Fibroblast of pulmonary artery (primary cell): ENCODE results near the gene ZFP62.

Source experiments
- DNase-seq: peaks from one replicate; pipeline ENCODE4 v3.0.0-alpha.2; 2010; ENCODE audit warnings: low read depth
- H3K4me3 ChIP-seq: replicated peaks from 2 replicates; pipeline ENCODE4 v1.5.1; 2011; ENCODE audit warnings: low read depth, mild to moderate bottlenecking, control low read depth, low read length, moderate library complexity
- TF ChIP-seq, protein P1 (sequence below): IDR thresholded peaks from 2 replicates; pipeline ENCODE4 v1.5.1; 2011; ENCODE audit warnings: mild to moderate bottlenecking, control low read depth, low read length, inconsistent platforms; ENCODE audit errors: missing control alignments

Gene ZFP62

DNA sequence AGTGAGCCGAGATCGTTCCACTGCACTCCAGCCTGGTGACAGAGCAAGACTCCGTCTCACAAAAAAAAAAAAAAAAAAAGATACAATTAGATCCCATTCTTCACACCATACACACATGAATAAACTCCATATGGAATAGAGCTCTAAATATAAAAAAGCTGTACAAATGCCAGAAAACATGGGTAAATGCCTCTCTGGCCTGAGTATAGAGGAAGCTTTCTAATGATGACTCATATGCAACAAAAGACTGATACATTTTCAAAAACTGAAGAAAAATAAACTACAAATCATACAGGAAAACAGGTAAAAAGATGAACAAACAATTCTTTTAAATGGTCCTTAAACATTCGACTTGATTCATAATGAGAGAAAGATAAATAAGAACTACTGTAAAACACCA lies 8.6 kb downstream of the ZFP62 start:
- TF ChIP-seq, protein P1, sequence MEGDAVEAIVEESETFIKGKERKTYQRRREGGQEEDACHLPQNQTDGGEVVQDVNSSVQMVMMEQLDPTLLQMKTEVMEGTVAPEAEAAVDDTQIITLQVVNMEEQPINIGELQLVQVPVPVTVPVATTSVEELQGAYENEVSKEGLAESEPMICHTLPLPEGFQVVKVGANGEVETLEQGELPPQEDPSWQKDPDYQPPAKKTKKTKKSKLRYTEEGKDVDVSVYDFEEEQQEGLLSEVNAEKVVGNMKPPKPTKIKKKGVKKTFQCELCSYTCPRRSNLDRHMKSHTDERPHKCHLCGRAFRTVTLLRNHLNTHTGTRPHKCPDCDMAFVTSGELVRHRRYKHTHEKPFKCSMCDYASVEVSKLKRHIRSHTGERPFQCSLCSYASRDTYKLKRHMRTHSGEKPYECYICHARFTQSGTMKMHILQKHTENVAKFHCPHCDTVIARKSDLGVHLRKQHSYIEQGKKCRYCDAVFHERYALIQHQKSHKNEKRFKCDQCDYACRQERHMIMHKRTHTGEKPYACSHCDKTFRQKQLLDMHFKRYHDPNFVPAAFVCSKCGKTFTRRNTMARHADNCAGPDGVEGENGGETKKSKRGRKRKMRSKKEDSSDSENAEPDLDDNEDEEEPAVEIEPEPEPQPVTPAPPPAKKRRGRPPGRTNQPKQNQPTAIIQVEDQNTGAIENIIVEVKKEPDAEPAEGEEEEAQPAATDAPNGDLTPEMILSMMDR, result no peak
- peak; percentile 32 for DNase-seq
- H3K4me3 ChIP-seq, result no peak overlapping the region

DNA sequence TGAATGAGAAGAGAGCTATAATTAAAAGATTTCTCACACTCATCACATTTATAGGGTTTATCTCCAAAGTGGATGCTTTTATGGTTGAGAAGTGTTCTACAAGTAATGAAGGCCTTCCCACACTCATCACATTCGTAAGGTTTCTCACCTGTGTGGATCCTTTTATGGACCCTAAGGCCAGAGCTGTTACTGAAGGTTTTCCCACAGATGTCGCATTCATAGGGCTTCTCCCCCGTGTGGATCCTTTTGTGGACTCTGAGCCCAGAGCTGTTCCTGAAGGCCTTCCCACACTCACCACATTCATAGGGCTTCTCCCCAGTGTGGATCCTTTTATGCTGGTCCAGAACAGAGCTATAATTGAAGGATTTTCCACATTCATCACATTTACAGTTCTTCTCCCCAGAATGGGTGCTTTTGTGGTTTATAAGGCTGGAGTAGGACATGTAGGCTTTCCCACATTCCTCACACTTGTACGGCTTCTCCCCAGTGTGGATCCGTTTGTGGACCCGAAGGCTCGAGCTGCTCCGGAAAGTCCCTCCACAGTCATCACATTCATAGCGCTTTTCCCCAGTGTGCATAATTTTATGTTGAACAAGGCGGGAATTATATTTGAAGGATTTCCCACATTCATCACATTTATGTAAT lies 10.5 kb downstream of the ZFP62 start:
- TF ChIP-seq, protein P1, result no peak
- no peak for DNase-seq
- no peak overlapping the region for H3K4me3 ChIP-seq

DNA sequence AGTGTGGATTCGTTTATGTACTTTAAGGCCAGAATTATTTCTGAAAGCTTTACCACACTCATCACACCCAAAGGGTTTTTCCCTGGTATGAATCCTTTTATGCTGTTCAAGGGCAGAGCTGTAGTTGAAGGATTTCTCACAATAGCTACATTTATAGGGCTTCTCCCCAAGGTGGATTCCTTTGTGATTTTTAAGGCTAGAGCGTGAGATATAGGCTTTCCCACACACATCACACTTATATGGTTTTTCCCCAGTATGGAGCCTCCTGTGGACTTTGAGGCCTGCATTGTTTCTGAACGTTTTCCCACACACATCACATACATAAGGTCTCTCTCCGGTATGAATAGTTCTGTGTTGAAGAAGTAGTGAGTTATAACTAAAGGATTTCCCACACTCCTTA lies 11.2 kb downstream of the ZFP62 start:
- no peak for DNase-seq
- TF ChIP-seq, protein P1, result no peak
- no peak overlapping the region for H3K4me3 ChIP-seq

DNA sequence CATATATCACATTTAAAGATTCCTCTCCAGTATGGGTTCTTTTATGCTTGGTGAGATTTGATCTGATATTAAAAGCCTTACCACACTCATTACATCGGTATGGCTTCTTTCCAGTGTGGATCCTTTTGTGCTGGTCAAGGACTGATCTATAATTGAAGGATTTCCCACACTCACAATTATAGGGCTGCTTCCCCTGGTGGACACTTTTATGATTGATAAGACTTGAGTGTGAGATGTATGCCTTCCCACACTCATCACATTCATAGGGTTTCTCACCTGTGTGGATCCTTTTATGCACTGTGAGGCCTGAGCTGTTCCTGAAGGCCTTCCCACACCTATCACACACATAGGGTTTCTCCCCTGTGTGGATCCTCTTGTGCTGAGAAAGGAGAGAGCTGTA lies 12.2 kb downstream of the ZFP62 start:
- TF ChIP-seq, protein P1, result no peak
- DNase-seq, result no peak
- H3K4me3 ChIP-seq, result no peak overlapping the region

DNA sequence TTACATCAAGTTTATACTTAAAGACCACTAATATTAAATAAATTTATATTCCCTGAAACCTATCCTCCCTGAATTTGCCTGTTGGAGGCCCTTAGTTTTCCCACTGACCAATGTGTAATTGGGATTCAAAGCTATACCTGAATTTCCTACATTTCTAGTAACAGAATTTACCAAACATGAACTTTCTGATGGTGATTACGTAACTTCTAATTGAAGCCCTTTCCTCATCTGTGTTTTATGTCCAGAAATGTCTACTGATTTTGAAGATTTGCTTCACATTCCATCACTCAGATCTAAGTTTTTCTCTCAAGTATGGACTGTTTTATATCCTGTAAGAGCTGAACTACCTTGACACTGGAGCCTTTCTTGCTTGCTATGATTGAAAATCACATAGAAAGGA lies 12.8 kb downstream of the ZFP62 start:
- no peak for DNase-seq
- TF ChIP-seq, protein P1, result no peak
- no peak overlapping the region for H3K4me3 ChIP-seq

DNA sequence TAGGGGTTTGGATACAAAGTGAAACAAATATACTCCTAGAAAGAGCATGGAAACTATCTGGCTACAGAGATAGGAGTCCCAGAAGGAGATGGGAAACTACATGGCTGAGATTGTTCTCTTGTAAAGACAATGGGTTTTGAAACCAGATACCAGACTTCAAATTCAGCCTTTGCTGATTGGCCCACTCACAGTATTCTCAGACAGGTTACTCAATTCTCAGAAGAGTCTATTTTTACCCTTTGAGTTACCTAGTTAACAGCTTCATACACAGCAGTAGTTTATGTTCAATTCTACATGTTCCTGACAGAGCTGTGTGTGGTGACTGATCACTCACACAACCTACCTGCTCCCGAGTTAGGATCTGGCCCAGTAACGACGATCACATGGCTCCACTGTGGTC lies 14.1 kb downstream of the ZFP62 start:
- DNase-seq, result no peak
- no peak overlapping the region for H3K4me3 ChIP-seq
- TF ChIP-seq, protein P1, result no peak

DNA sequence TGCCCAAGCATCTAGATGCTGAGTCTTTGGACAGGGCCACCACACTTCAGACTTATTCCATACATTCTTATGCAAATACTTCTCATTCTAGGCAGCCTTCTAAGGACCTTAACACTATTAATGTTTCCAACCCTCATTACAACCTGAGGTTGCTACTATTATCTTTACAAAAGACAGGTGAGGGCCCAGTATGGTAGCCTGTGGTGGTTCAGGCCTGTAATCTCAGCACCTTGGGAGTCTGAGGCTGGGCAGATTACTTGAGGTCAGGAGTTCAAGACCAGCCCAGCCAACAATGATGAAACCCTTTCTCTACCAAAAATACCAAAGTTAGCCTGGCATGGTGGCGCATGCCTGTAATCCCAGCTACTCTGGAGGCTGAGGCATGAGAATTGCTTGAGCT lies 16.2 kb downstream of the ZFP62 start:
- DNase-seq, result no peak
- H3K4me3 ChIP-seq, result no peak overlapping the region
- TF ChIP-seq, protein P1, result no peak
